KMS-11 (cell line): Measurements from ENCODE around the gene PLEKHA1.

ENCODE experiments used
- H2AFZ ChIP-seq: fragments of 200-600 bp; sonication (generic); 2 replicates; pipeline ENCODE4 v1.6.1; 2016; ENCODE audit warnings: antibody characterized with exemption, mixed run types, low read depth
- H3K27ac ChIP-seq: fragments of 200-600 bp; sonication (generic); 2 replicates; pipeline ENCODE4 v1.6.1; 2016; ENCODE audit warnings: mild to moderate bottlenecking, mixed run types
- H3K27me3 ChIP-seq: fragments of 200-600 bp; sonication (generic); 2 replicates; pipeline ENCODE4 v1.6.1; 2017; ENCODE audit warnings: mild to moderate bottlenecking, low read depth, mixed run types, moderate library complexity; ENCODE audit not compliant: insufficient read depth
- H3K36me3 ChIP-seq: fragments of 200-600 bp; sonication (generic); 2 replicates; pipeline ENCODE4 v1.6.1; 2017; ENCODE audit warnings: mild to moderate bottlenecking, mixed run types; ENCODE audit not compliant: insufficient read depth
- H3K4me1 ChIP-seq: fragments of 200-600 bp; sonication (generic); 2 replicates; pipeline ENCODE4 v1.6.1; 2016; ENCODE audit warnings: mild to moderate bottlenecking, low read depth, mixed run types; ENCODE audit not compliant: poor library complexity, severe bottlenecking
- H3K4me2 ChIP-seq: fragments of 200-600 bp; sonication (generic); 2 replicates; pipeline ENCODE4 v1.7.0; 2016; ENCODE audit warnings: mild to moderate bottlenecking, mixed run types
- H3K4me3 ChIP-seq: fragments of 200-600 bp; sonication (generic); IDR thresholded peaks from 2 replicates; pipeline ENCODE4 v1.6.1; 2017; ENCODE audit warnings: low read depth, low read length, mixed read lengths; ENCODE audit not compliant: insufficient read depth
- H3K79me2 ChIP-seq: fragments of 200-600 bp; sonication (generic); 2 replicates; pipeline ENCODE4 v1.6.1; 2016; ENCODE audit warnings: low read depth, mixed run types; ENCODE audit not compliant: insufficient read depth
- H3K9ac ChIP-seq: fragments of 200-600 bp; sonication (generic); 2 replicates; pipeline ENCODE4 v1.6.1; 2016; ENCODE audit warnings: mild to moderate bottlenecking, mixed run types
- H4K20me1 ChIP-seq: fragments of 200-600 bp; sonication (generic); 2 replicates; pipeline ENCODE4 v1.6.1; 2016; ENCODE audit warnings: mild to moderate bottlenecking, mixed run types; ENCODE audit not compliant: insufficient read depth
- TF ChIP-seq, protein P1 (sequence below): fragments of 200-600 bp; sonication (generic); conservative IDR thresholded peaks from 2 replicates; pipeline ENCODE4 v1.6.1; 2017; ENCODE audit warnings: low read depth, mild to moderate bottlenecking, antibody characterized with exemption, low read length, moderate library complexity, mixed read lengths

Gene PLEKHA1

DNA sequence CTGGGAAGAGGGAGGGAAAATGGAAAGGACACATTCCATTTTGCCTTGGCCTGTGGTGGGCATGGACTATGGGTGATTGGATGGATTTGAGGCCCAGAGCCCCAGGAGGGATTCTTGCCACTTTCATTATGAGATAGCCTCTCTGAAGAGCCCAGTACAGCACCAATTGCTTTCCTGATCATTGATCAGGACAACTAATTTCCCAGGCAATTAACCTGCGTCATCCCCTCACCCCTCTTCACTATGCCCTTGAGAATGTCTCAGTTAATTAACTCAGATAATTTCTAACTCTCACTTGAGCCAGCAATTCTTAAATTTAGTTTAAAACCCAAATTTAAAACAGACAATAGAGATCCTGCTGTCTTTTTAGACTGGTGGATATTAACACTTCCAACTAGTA, 13.5 kb upstream of the PLEKHA1 start:
- no peaks in the 10 kb centered on the region for H3K27me3 ChIP-seq

DNA sequence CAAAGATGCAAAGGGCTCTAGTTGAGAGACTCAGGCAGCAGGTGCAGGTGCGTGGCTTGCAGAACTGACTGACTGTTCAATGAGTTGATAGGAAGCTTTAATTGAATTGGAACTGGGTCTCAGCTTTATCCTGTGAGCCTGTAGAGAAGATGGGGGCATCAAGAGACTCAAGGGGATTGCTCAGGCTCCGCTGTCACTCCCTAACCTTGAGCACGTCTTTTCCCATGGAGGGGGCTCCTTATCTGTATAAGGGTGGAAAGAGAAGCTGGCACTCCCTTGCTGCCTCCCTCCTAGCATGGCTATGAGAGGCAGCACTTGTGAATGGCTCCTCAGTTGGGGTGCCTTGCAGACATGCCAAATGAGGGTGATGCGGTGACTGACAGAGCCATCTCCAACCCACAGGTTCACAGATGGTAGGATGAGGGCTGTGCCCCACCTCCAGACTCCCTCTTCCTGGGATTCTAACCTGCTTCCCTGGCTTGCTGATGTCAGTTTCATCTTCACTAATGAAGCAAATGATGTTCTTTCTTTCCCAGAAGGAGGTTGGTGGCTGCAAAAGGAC, 12.4 kb upstream of the PLEKHA1 start:
- TF ChIP-seq, protein P1, sequence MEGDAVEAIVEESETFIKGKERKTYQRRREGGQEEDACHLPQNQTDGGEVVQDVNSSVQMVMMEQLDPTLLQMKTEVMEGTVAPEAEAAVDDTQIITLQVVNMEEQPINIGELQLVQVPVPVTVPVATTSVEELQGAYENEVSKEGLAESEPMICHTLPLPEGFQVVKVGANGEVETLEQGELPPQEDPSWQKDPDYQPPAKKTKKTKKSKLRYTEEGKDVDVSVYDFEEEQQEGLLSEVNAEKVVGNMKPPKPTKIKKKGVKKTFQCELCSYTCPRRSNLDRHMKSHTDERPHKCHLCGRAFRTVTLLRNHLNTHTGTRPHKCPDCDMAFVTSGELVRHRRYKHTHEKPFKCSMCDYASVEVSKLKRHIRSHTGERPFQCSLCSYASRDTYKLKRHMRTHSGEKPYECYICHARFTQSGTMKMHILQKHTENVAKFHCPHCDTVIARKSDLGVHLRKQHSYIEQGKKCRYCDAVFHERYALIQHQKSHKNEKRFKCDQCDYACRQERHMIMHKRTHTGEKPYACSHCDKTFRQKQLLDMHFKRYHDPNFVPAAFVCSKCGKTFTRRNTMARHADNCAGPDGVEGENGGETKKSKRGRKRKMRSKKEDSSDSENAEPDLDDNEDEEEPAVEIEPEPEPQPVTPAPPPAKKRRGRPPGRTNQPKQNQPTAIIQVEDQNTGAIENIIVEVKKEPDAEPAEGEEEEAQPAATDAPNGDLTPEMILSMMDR: no peak
- H2AFZ ChIP-seq: no peak overlapping the region
- no peak overlapping the region for H3K4me2 ChIP-seq
- H3K36me3 ChIP-seq: no peaks in the 10 kb centered on the region
- H3K27me3 ChIP-seq: no peaks in the 10 kb centered on the region
- H3K4me3 ChIP-seq: no peak overlapping the region
- no peak overlapping the region for H3K9ac ChIP-seq
- H3K27ac ChIP-seq: no peak overlapping the region
- no peaks in the 10 kb centered on the region for H3K79me2 ChIP-seq
- no peaks in the 10 kb centered on the region for H4K20me1 ChIP-seq
- no peaks in the 10 kb centered on the region for H3K4me1 ChIP-seq

More for the DNA sequence above, 13.5 kb upstream of the PLEKHA1 start:
- Histone ChIP-seq H4K20me1 (no peaks in the 10 kb centered on the region), H3K36me3 (no peaks in the 10 kb centered on the region), H3K27ac (no peak overlapping the region), H2AFZ (no peak overlapping the region), H3K4me3 (no peak overlapping the region), H3K4me1 (no peaks in the 10 kb centered on the region), H3K4me2 (no peak overlapping the region), H3K79me2 (no peaks in the 10 kb centered on the region), H3K9ac (no peak overlapping the region)
- TF ChIP-seq, protein P1: no peak

DNA sequence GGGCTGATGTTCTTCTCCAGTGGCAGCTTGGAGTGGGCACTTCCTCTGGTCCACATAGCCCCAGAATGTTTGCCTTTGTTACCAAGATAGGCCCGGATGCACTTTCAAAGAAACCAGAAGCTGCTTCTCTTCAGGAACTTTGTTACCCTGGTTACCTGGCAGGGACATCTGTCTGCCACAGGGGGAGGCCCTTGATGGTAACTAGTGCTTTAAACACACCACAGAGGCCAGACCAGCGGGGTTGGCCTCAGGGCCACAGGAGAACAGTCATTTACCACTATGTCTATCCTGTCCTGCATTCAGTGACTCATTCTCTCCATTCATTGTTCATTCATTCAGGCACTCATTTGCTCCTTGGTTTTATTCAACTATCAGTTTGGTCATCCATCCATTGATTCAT, 11.9 kb upstream of the PLEKHA1 start:
- no peak overlapping the region for H3K4me2 ChIP-seq
- no peaks in the 10 kb centered on the region for H3K4me1 ChIP-seq
- no peak overlapping the region for H2AFZ ChIP-seq
- no peak overlapping the region for H3K9ac ChIP-seq
- H3K27ac ChIP-seq: no peak overlapping the region
- H3K27me3 ChIP-seq: no peaks in the 10 kb centered on the region; the same call in 1 of the 2 replicates
- H4K20me1 ChIP-seq: no peaks in the 10 kb centered on the region
- H3K36me3 ChIP-seq: no peaks in the 10 kb centered on the region
- no peak overlapping the region for H3K4me3 ChIP-seq
- TF ChIP-seq, protein P1: no peak
- H3K79me2 ChIP-seq: no peaks in the 10 kb centered on the region

DNA sequence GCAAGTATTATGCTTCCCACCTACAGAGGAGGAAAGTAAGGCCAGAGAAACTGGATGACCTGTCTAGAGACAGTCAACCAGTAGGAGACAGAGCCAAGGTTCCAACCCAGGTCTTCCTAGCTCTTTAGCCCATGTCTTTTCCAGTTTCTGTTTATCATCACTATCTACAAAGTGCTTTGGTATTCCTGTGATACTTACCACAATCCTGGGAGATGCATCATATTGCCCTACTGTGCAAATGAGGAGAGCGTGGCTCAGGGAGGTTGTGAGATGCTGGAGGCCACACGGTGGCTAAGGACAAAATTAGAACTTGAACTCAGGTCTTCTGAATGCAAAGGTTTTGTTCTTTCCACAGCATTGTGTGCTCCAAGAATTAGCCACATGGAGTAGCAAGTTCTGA, 11.2 kb upstream of the PLEKHA1 start:
- no peak overlapping the region for H3K4me2 ChIP-seq
- no peak overlapping the region for H3K9ac ChIP-seq
- H3K36me3 ChIP-seq: no peaks in the 10 kb centered on the region
- H3K4me3 ChIP-seq: no peak overlapping the region
- TF ChIP-seq, protein P1: no peak
- H3K27ac ChIP-seq: no peak overlapping the region
- no peaks in the 10 kb centered on the region for H3K79me2 ChIP-seq
- H3K4me1 ChIP-seq: no peaks in the 10 kb centered on the region
- H2AFZ ChIP-seq: no peak overlapping the region
- H3K27me3 ChIP-seq: no peaks in the 10 kb centered on the region; the same call in 1 of the 2 replicates
- no peaks in the 10 kb centered on the region for H4K20me1 ChIP-seq
